GM18519 (cell line): ENCODE measurements around the gene LCN1.
"Not testable (repeated sequence)": the region's sequence is repeated elsewhere in the genome, so short reads cannot be mapped to it uniquely, and the experiment has no call there.

Source experiments
- ATAC-seq: cut with Tn5 transposase; IDR thresholded peaks from one replicate; pipeline ENCODE4 v1.9.1; 2021; ENCODE audit warnings: mild to moderate bottlenecking, moderate library complexity; ENCODE audit not compliant: unreplicated experiment, low FRiP score

Gene LCN1

GRCh38 chr9:135504262-135505243 is 16.7 kb upstream of the LCN1 start:
- ATAC-seq: no peak

GRCh38 chr9:135505406-135506187 is 15.6 kb upstream of the LCN1 start:
- ATAC-seq: no peak

GRCh38 chr9:135506327-135507103 is 14.7 kb upstream of the LCN1 start:
- no peak for ATAC-seq

- no peak for ATAC-seq
These were observed 13.9 kb upstream of the LCN1 start for GRCh38 chr9:135507104-135508035.

- no peak for ATAC-seq
These were observed 12.9 kb upstream of the LCN1 start for GRCh38 chr9:135508211-135508820.

- no peak for ATAC-seq
These were observed 11.8 kb upstream of the LCN1 start for GRCh38 chr9:135509458-135509857.

GRCh38 chr9:135512241-135512603 is 9.0 kb upstream of the LCN1 start:
- no peak for ATAC-seq

- no peak for ATAC-seq
These were observed 8.3 kb upstream of the LCN1 start for GRCh38 chr9:135512904-135513303.

- ATAC-seq: no peak
These were observed 7.8 kb upstream of the LCN1 start for GRCh38 chr9:135513351-135513846.

- ATAC-seq: not testable (repeated sequence)
These were observed 7.3 kb upstream of the LCN1 start for GRCh38 chr9:135513906-135514305.

GRCh38 chr9:135514342-135515082 is 6.7 kb upstream of the LCN1 start:
- no peak for ATAC-seq

GRCh38 chr9:135515083-135515951 is 5.9 kb upstream of the LCN1 start:
- ATAC-seq: no peak

GRCh38 chr9:135516132-135516860 is 4.9 kb upstream of the LCN1 start:
- no peak for ATAC-seq

- ATAC-seq: no peak
These were observed 3.8 kb upstream of the LCN1 start for GRCh38 chr9:135517407-135517822.

GRCh38 chr9:135519179-135519971 is 1.9 kb upstream of the LCN1 start:
- no peak for ATAC-seq

GRCh38 chr9:135521608-135522095 is 412 bp downstream of the LCN1 start:
- no peak for ATAC-seq
